Fibroblast of lung (primary cell): ENCODE data around the gene SH2D2A.
"Not testable (repeated sequence)": the region's sequence is repeated elsewhere in the genome, so short reads cannot be mapped to it uniquely, and the experiment has no call there.

Experiments used
- EZH2 ChIP-seq: IDR thresholded peaks from 2 replicates; pipeline ENCODE4 v1.5.1; 2012; ENCODE audit warnings: low read length, control low read depth, mild to moderate bottlenecking; ENCODE audit errors: missing control alignments
- TF ChIP-seq, protein P1 (sequence below), 2 donors: IDR thresholded peaks in 1 of 2; conservative IDR thresholded peaks in 1 of 2; 1 replicate in 1 of 2; 2 replicates in 1 of 2; pipeline ENCODE4 v1.5.1; 2011 to 2012; ENCODE audit warnings: low read length in 2 of 2, control low read depth in 1 of 2, inconsistent platforms in 1 of 2, low read depth in 1 of 2, mild to moderate bottlenecking in 1 of 2

DNA sequence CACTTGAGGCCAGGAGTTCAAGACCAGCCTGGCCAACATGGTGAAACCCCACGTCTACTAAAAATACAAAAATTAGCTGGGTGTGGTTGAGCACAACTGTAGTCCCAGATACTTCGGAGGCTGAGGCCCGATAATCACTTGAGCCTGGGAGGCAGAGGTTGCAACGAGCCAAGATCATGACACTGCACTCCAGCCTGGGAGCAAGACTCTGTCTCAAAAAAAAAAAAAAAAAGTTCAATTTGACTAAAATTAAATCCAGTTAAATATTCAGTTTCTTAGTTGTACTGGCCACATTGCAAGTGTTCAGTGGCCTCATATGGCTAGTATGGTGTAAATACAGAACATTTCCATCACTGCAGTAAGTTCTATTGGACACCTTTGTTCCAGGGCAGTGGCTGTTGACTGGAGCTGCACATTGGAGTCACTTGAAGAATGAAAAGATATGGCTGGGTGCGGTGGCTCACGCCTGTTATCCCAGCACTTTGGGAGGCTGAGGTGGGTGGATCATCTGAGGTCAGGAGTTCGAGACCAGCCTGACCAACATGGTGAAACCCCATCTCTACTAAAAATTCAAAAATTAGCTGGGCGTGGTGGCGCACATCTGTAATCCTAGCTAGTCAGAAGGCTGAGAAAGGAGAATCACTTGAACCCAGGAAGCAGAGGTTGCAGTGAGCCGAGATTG is 58.9 kb downstream of the SH2D2A start:
- TF ChIP-seq, protein P1, sequence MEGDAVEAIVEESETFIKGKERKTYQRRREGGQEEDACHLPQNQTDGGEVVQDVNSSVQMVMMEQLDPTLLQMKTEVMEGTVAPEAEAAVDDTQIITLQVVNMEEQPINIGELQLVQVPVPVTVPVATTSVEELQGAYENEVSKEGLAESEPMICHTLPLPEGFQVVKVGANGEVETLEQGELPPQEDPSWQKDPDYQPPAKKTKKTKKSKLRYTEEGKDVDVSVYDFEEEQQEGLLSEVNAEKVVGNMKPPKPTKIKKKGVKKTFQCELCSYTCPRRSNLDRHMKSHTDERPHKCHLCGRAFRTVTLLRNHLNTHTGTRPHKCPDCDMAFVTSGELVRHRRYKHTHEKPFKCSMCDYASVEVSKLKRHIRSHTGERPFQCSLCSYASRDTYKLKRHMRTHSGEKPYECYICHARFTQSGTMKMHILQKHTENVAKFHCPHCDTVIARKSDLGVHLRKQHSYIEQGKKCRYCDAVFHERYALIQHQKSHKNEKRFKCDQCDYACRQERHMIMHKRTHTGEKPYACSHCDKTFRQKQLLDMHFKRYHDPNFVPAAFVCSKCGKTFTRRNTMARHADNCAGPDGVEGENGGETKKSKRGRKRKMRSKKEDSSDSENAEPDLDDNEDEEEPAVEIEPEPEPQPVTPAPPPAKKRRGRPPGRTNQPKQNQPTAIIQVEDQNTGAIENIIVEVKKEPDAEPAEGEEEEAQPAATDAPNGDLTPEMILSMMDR (conservative IDR thresholded peaks at IDR 0.05 in 1 of 2, IDR thresholded peaks at IDR 0.05 in 1 of 2; ENCODE audit: low read depth in 1 of 2, low read length in 2 of 2), result not testable (repeated sequence)
- TF ChIP-seq EZH2, result not testable (repeated sequence)
